Sigmoid colon (tissue), 4 donors: ENCODE data around the gene HBA1.

Experiments used
- CTCF ChIP-seq, 4 experiments: fragments of 450-650 bp in 3 of 4; fragments of 200-600 bp in 1 of 4; IDR thresholded peaks; one replicate each; pipeline ENCODE4 v1.5.1; 2016 to 2019; ENCODE audit warnings: antibody characterized with exemption in 4 of 4, mild to moderate bottlenecking in 3 of 4, moderate library complexity in 2 of 4
- POLR2AphosphoS5 ChIP-seq, 4 donors: sonication (generic); formaldehyde crosslinking; IDR thresholded peaks; one replicate each; pipeline ENCODE4 v1.6.1; 2017; ENCODE audit warnings: antibody characterized with exemption in 4 of 4

GRCh38 chr16:178668-179015, 2.2 kb downstream of the HBA1 start:
- TF ChIP-seq CTCF (IDR thresholded peaks at IDR 0.05) (no peak), POLR2AphosphoS5 (IDR thresholded peaks at IDR 0.05) (no peak)
